K562 (cell line): ENCODE measurements around the gene DACT1. TPM values are rescaled to one million over a fixed set of nuclear protein-coding genes. Genes with fewer than 3 reads are reported as not detected.

ENCODE experiments used
- ATAC-seq: fragments of 200-7000 bp; cut with Tn5 transposase; 3 replicates; pipeline ENCODE4 v1.9.1; 2020; ENCODE audit warnings: moderate library complexity
- BruUV-seq: library from RNA; stranded (reverse); fragments of 400-500 nt; replicated peaks from 2 replicates; lab custom pipeline; 2021; lab: Mats Ljungman, UMichigan
- CTCF ChIA-PET: fragments of 300-600 bp; formaldehyde crosslinking; extraction: SDS; loops from one replicate; lab custom pipeline; 2021; ENCODE audit warnings: low intra/inter-chr PET ratio; lab: Yijun Ruan, JAX
- POLR2A ChIA-PET: fragments of 300-600, 350-650 bp; sonication (Branson Sonifier 250); formaldehyde crosslinking; extraction: SDS; loops from one replicate; lab custom pipeline; 2021; ENCODE audit warnings: antibody characterized with exemption, inconsistent platforms; lab: Yijun Ruan, JAX
- DNase-seq, 4 experiments: peaks; one replicate each; pipeline versions ENCODE4 v3.0.0 to v3.0.0-alpha.2; 2011 to 2018; ENCODE audit warnings: low spot score in 3 of 4, mixed read lengths in 3 of 4; ENCODE audit errors: extremely low read depth in 1 of 4
- FAIRE-seq: peaks from 2 replicates; lab custom pipeline; 2011; peaks lifted over from hg19 to GRCh38; lab: Jason Lieb, UNC
- H2AFZ ChIP-seq: 2 replicates; pipeline ENCODE4 v1.6.0; 2011; ENCODE audit warnings: low read depth, low read length, control low read depth, inconsistent platforms
- H3K27ac ChIP-seq: fragments of 200-600 bp; 3 replicates; pipeline ENCODE4 v1.8.0; 2011; ENCODE audit warnings: low read depth, mild to moderate bottlenecking, control low read depth, inconsistent platforms, low read length, moderate library complexity, mixed read lengths; ENCODE audit errors: extremely low read depth
- H3K27me3 ChIP-seq, 2 experiments: fragments of 300-600 bp in 1 of 2; 2 replicates in 1 of 2; 3 replicates in 1 of 2; pipeline versions ENCODE4 v1.6.0 to v1.8.0; 2011; ENCODE audit warnings: inconsistent platforms in 2 of 2, low read length in 2 of 2, mild to moderate bottlenecking in 1 of 2, mixed read lengths in 1 of 2, moderate library complexity in 1 of 2; ENCODE audit not compliant: control insufficient read depth in 2 of 2, insufficient read depth in 2 of 2
- H3K36me3 ChIP-seq: fragments of 300-600 bp; 3 replicates; pipeline ENCODE4 v1.8.0; 2011; ENCODE audit warnings: mild to moderate bottlenecking, low read length, inconsistent platforms; ENCODE audit not compliant: control insufficient read depth, insufficient read depth
- H3K4me1 ChIP-seq, 2 experiments: fragments of 200-600 bp in 1 of 2; replicated peaks in 1 of 2; 2 replicates in 1 of 2; 3 replicates in 1 of 2; pipeline versions ENCODE4 v1.5.1 to v1.8.0; 2011; ENCODE audit warnings: inconsistent platforms in 2 of 2, low read length in 2 of 2, mild to moderate bottlenecking in 1 of 2, mixed read lengths in 1 of 2, moderate library complexity in 1 of 2; ENCODE audit not compliant: control insufficient read depth in 2 of 2, insufficient read depth in 2 of 2
- H3K4me2 ChIP-seq: 2 replicates; pipeline ENCODE4 v1.6.1; 2011; ENCODE audit warnings: low read length, control low read depth, inconsistent platforms, mixed read lengths; ENCODE audit not compliant: insufficient read depth
- H3K4me3 ChIP-seq: fragments of 200-600 bp; sonication (generic), shearing (Covaris generic); 2 replicates; pipeline ENCODE4 v1.5.1; 2016; ENCODE audit warnings: control low read depth, inconsistent platforms
- H3K79me2 ChIP-seq: fragments of 200-600 bp; 3 replicates; pipeline ENCODE4 v1.8.0; 2011; ENCODE audit warnings: low read length, inconsistent platforms; ENCODE audit not compliant: control insufficient read depth, insufficient read depth
- H3K9ac ChIP-seq, 2 experiments: 2 replicates each; pipeline versions ENCODE4 v1.6.0 to v1.6.1; 2011; ENCODE audit warnings: low read depth in 2 of 2, low read length in 2 of 2, control low read depth in 1 of 2, inconsistent platforms in 1 of 2, mild to moderate bottlenecking in 1 of 2, mixed read lengths in 1 of 2; ENCODE audit not compliant: insufficient read depth in 1 of 2
- H3K9me1 ChIP-seq: one replicate; pipeline ENCODE4 v1.6.0; 2011; ENCODE audit warnings: inconsistent platforms, mild to moderate bottlenecking, low read length, moderate library complexity; ENCODE audit not compliant: control insufficient read depth, insufficient read depth
- H3K9me3 ChIP-seq: replicated peaks from 2 replicates; pipeline ENCODE4 v1.5.1; 2011; ENCODE audit warnings: low read depth, low read length, inconsistent platforms; ENCODE audit not compliant: control insufficient read depth, insufficient read depth
- H4K20me1 ChIP-seq: replicated peaks from 2 replicates; pipeline ENCODE4 v1.6.1; 2011; ENCODE audit warnings: low read length, inconsistent platforms, mixed read lengths; ENCODE audit not compliant: control insufficient read depth, insufficient read depth
- ARNT ChIP-seq, 2 experiments: fragments of 450-650 bp; IDR thresholded peaks; 2 replicates each; pipeline ENCODE4 v1.6.1; 2016; ENCODE audit warnings: mild to moderate bottlenecking in 1 of 2
- EHMT2 ChIP-seq: fragments of 450-650 bp; IDR thresholded peaks from 2 replicates; pipeline ENCODE4 v1.6.1; 2018; ENCODE audit warnings: antibody characterized with exemption
- GABPA ChIP-seq: fragments of 200-800 bp; sonication (Bioruptor generic); conservative IDR thresholded peaks from 2 replicates; pipeline ENCODE4 v1.6.1; 2016; ENCODE audit warnings: low read depth, missing genetic modification characterization, missing compliant biosample characterization
- HMG20A ChIP-seq: fragments of 450-650 bp; formaldehyde crosslinking; conservative IDR thresholded peaks from 2 replicates; pipeline ENCODE4 v1.4.0; 2020; ENCODE audit warnings: mild to moderate bottlenecking, mixed read lengths
- KLF6 ChIP-seq: fragments of 250-450 bp; sonication (Bioruptor Pico); IDR thresholded peaks from 2 replicates; pipeline ENCODE4 v1.4.0; 2020; ENCODE audit warnings: mild to moderate bottlenecking, moderate library complexity, borderline replicate concordance
- PHF20 ChIP-seq: fragments of 450-650 bp; IDR thresholded peaks from 2 replicates; pipeline ENCODE4 v1.6.1; 2018; ENCODE audit not compliant: partially characterized antibody
- TBL1XR1 ChIP-seq, 2 experiments: IDR thresholded peaks; 2 replicates each; pipeline ENCODE4 v1.6.1; 2012; ENCODE audit warnings: improper control_type of control experiment in 2 of 2, low read length in 2 of 2, mild to moderate bottlenecking in 1 of 2
- ZNF609 ChIP-seq: sonication (generic); formaldehyde crosslinking; IDR thresholded peaks from 2 replicates; pipeline ENCODE4 v1.8.1; 2023; ENCODE audit warnings: missing genetic modification reagents, mild to moderate bottlenecking, borderline replicate concordance
- WGBS: fragments of 100-300 bp; shearing (Covaris generic); methylation state at CpG from one replicate; pipeline ENCODE4 v1.1.6; 2016; ENCODE audit warnings: low coverage, mixed read lengths; ENCODE audit not compliant: insufficient coverage; ENCODE audit errors: missing lambda C conversion rate; 5-methylcytosine and 5-hydroxymethylcytosine counted together
- in situ Hi-C: fragments of 300-500 bp; cut with MboI; formaldehyde crosslinking; loops from 4 replicates; pipeline ENCODE4 v1.15.0; 2018; ENCODE audit warnings: inconsistent platforms, mixed read lengths
- intact Hi-C: fragments of 100-400 bp; cut with micrococcal nuclease; formaldehyde crosslinking; loops from 2 replicates; pipeline ENCODE4 v1.14.2; 2022
- polyA plus RNA-seq, 8 experiments: library from polyadenylated mRNA; depleted of rRNA in 4 of 8; stranded (reverse) in 5 of 8; unstranded in 3 of 8; fragments of >200 nt; fragmentation: Nextera tagmentation in 2 of 8; fragmentation: Illumina TruSeq in 1 of 8; extraction: Ambion mirVana in 2 of 8; extraction: Trizol in 1 of 8; gene quantifications; 2 replicates each; pipeline versions ENCODE4 v1.2.1 to v1.2.3, GENCODE V29; 2011 to 2014; ENCODE audit warnings: inconsistent platforms in 1 of 8, missing spikeins in 1 of 8
- total RNA-seq, 7 experiments: library from RNA; depleted of rRNA in 6 of 7; stranded (reverse); fragments of >200 nt in 6 of 7; fragmentation: Illumina TruSeq in 2 of 7; extraction: Trizol in 2 of 7; gene quantifications; 2 replicates each; pipeline versions ENCODE4 v1.2.1 to v1.2.3, GENCODE V29; 2011 to 2021; ENCODE audit warnings: low replicate concordance in 1 of 7

DACT1 gene
- total and polyA plus RNA-seq, 9 of the 15 experiments (the other 6 are each of a cell fraction or from before 2014, with no cell fraction given), result 0.07 to 0.30 (median 0.13) TPM

GRCh38 chr14:58677996-58678395, 40.2 kb downstream of the DACT1 start (continued):
- TF ChIP-seq ZNF609 (CRISPR knock-in tag), result no peak
- no peak for TF ChIP-seq ARNT (IDR thresholded peaks at IDR 0.05)
- no peak for TF ChIP-seq PHF20
- no peak for TF ChIP-seq EHMT2
- no peak for TF ChIP-seq GABPA

GRCh38 chr14:58680698-58681097, 42.9 kb downstream of the DACT1 start:
- FAIRE-seq (no peak), ATAC-seq (no peak), DNase-seq (no peak)
- Histone ChIP-seq H3K79me2 (no peaks in the 10 kb centered on the region), H3K27me3 (peaks cover 0 to 3% of the 10 kb centered on the region in 2 experiments; a peak in 1 of 5 replicates), H3K9me3 (no peaks in the 10 kb centered on the region), H3K4me3 (no peak overlapping the region), H3K4me1 (no peaks in the 10 kb centered on the region), H4K20me1 (no peaks in the 10 kb centered on the region), H3K36me3 (no peaks in the 10 kb centered on the region), H3K9me1 (no peaks in the 10 kb centered on the region), H3K4me2 (no peak overlapping the region), H3K27ac (no peak overlapping the region), H3K9ac (no peak overlapping the region), H2AFZ (no peak overlapping the region)
- in situ Hi-C loops, result no loop called here
- BruUV-seq, result no TSS peak
- CTCF ChIA-PET, result no interaction called here
- POLR2A ChIA-PET, result no interaction called here
- 4% methylated on average over 4 of the region's 4 CpGs for WGBS
- TF ChIP-seq KLF6 (no peak), TBL1XR1 (IDR thresholded peaks at IDR 0.05; ENCODE audit: low read length in 2 of 2) (no peak), HMG20A (CRISPR knock-in tag) (no peak)
- intact Hi-C loops, result no loop called here
